HG02970 (cell line): ENCODE results near the gene AKAP12.
"Not testable (repeated sequence)": the region's sequence is repeated elsewhere in the genome, so short reads cannot be mapped to it uniquely, and the experiment has no call there.

Experiments used
- ATAC-seq: cut with Tn5 transposase; IDR thresholded peaks from one replicate; pipeline ENCODE4 v1.9.1; 2021; ENCODE audit warnings: mild to moderate bottlenecking, moderate library complexity, moderate number of reproducible peaks; ENCODE audit not compliant: unreplicated experiment, low FRiP score

The AKAP12 gene

DNA sequence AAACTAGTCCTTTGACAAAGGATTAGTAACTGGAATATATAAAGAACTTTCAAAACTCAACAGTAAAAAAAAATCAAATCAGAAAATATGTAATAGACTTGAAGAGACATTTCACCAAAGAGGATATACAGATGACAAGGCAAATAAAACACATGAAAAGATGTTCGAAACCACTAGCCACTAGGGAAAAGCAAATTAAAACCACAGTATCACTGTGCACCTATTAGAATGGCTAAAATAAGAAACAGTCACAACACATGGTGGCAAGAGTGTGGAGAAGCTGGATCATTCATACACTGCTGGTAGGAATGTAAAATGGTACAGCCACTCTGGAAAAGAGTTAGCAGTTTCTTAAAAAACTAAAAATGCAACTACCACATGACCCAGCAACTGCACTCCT is 136.7 kb downstream of the AKAP12 start:
- no peak for ATAC-seq

DNA sequence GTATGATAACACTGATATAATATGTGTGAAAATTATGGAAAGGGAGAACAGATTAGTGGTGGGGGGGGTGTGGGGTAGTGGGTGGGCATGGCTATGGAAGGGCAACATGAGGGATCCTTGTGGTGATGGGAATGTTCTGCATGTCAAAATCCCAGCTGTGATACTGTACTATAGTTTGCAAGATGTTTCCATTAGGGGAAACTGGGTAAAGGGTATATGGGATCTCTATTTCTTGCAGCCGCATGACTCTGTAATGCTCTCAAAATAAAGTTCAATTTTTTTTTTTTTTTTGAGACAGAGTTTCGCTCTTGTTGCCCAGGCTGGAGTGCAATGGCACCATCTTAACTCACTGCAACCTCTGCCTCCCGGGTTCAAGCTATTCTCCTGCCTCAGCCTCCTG is 137.3 kb downstream of the AKAP12 start:
- no peak for ATAC-seq

DNA sequence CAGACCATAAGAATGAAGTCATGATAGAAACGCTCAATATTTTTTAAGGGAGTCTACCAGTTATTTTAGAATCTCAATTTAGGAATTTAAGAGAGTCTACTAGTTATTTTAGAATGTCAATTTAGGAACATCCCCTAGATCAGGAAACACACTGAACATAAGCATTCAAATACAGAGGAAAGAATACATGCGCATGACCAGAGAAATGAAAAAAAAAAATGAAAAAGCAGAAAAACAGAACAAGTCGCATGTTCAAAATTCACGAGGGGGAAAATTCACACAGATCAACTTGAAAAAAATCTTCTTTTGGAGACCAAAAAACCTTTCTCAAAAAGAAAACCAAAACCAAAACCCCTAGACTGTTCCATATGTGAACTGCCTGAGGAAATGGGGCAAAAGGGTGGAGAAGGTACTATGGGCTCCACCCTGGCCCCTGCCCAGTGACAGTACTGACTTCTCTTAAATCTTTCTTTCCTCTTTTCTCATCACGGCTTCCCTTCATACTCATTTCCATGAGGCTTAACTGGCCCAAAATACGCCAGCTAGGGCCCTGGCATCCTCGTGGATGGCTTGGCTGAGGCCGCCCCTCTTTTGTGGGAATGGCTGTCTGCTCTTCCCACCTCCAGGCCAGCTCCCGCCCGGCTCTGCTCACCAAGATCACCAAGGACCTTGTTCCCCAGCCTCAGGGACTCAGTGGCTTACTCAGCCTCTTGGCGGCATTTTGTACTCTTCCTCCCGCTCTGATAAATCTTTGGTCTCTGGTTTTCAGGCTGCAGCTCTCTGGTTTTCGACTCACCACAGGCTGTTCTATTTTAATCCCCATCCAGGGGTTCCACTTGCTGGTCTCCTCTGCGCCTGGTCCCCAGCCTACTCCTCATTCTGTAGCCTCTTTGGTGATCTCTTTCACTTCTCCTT is 140.4 kb downstream of the AKAP12 start:
- ATAC-seq = no peak

DNA sequence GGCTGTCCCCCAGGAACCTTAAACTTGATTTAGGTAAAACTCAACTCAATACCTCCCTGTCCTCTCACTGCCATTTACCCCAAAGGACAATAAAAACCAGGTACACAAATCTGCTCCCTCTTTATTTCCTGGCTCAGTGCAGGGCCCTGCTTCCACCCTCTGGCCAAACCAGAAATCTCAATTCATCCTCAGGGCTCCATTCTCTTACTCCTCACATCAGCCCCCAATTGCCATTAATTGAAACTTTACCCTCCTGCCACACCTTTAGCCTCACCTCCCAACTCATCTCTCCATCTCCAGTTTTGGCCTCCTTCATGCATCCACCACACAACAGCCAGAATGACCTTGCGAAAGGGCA is 141.1 kb downstream of the AKAP12 start:
- ATAC-seq = no peak

DNA sequence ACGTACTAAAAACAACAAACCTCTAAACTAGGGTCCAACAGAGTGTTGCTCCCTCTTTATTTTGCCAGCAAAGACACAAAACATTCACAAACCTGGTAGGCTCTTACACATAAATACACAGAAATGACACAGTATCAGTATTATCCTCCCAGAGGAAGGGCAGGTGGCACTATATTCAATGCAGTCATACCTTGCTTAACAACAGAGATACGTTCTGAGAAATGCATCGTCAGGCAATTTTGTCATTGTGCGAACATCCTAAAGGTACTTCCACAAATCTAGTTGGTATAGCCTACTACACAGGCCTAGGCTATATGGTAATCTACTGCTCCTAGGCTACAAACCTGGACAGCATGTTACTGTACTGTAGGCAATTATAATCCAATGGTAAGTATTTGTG is 142.0 kb downstream of the AKAP12 start:
- ATAC-seq = no peak

DNA sequence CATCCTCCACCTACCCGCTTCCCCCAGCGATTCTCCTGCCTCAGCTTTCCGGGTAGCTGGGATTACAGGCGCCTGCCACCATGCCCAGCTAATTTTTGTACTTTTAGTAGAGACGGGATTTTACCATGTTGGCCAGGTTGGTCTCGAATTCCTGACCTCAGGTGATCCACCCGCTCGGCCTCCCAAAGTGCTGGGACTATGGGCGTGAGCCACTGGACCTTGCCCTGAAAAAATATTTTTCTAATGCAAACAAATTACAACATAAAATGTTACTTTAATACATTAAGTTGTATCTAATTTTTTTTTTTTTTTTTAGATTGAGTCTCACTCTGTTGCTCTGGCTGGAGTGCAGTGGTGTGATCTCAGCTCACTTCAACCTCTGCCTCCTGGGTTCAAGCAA is 142.9 kb downstream of the AKAP12 start:
- ATAC-seq = not testable (repeated sequence)

DNA sequence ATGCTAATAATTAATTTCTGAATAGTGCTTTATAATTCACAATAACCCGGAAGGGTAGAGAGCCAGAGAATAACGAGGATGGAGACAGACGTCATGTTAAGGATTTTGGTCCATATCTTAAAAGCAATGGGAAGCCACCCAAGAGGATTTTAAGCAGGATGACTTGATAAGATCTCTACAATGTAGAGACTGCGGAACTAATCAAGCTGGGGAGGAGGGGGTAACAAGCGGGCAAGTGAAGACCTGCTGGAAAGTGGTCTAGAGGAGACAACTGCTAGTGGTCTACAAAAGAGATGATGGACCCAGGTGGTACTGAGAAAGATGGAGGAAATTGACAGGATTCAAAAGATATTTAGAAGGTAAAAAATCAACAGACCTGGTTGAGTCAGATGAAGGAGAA is 144.4 kb downstream of the AKAP12 start:
- ATAC-seq = no peak

DNA sequence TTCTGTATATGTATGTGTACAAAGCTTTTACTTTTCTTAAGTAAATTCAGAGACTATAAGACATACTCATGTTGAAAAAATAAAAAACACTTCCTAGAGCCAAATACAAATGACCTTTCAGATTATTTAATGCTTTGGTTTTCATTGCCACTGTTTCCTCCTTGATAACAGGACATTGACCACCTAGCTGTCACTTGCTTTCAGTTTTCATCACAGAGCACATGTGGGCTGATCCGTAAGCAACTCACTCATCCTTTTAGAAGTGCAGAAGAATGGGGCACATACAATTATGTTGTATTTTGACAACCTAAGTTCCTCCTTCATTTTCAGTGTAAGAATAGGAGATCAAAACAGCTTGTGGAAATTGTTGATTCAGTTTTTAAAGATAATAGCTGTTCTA is 145.4 kb downstream of the AKAP12 start:
- ATAC-seq = no peak

DNA sequence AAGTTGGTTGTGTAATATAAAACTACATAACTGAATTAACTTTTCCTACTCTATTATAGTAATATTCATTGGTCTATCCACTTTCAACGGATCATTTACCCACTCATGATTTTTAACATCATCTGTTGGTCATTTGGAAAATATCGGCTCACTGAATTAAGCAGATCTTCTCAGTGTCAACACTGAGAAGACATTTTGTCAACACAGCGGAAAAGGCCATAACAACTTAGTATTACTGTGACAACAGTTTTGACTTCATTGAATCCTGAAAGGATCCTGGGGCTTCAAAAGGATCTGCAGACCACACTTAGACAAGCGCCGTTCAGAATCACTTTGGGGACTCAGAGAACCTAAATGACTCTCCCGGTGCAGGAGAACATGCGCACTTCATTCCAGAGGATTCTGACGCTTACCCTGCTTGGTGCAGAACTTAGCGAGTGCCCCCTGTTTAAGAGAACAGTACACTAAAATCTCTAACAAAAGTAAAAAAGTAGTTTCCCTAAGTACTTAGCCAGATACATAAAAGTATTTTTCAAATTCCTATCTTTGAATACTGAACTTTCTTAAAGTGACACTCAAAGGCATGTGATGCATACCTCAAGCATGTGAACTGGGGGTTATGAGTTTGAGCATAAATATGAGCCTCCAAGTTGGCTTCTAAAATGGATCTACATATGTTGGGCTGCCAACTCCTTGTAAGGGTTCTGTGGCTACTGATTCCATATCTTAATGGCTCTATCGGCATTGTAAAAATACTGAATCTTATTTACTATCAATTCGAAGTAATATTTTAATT is 147.6 kb downstream of the AKAP12 start:
- ATAC-seq = no peak

DNA sequence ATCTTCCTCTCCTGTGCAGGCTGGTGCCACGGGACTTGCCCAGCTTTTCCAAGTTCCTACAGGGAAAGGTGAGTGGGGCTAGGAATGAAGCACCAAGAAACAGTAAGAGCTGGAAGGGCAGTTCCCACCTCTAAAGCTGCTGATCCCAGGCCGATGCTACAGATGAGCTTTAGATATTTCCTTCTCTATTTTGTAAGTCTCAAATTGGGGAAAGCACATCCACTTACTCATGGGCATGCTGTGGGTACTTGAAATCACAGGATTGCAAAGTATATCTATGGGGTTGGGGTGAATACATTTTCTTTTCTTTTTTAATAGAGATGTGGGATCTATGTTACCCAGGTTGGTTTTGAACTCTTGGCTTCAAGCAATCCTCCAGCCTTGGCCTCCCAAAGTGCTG is 148.5 kb downstream of the AKAP12 start:
- ATAC-seq = no peak

DNA sequence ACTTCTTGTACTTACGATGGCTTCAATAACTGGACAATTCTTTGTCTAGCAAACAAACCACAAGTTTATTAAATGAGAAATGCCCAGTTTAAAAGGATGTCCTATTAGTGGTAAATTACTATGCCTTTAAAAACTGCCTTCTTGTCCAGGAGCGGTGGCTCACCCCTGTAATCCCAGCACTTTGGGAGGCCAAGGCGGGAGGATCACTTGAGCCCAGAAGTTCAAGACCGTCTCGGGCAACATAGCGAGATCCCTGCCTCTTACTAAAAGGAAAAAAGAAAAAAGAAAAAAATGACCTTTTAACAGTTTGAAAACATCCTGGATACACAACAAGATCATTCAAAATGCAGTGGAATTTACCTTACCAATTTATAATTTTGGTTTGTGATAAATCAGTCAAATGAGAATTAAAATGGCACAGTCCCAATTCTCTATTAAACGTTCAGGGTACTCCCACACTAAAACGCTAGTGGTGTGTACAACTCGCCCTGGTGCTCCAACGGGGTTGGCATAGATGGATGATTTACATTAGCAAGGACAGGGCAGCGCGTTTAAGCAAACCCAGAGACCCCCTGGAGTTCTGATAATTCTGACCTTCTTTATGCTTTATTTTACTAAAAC is 149.3 kb downstream of the AKAP12 start:
- ATAC-seq = no peak

DNA sequence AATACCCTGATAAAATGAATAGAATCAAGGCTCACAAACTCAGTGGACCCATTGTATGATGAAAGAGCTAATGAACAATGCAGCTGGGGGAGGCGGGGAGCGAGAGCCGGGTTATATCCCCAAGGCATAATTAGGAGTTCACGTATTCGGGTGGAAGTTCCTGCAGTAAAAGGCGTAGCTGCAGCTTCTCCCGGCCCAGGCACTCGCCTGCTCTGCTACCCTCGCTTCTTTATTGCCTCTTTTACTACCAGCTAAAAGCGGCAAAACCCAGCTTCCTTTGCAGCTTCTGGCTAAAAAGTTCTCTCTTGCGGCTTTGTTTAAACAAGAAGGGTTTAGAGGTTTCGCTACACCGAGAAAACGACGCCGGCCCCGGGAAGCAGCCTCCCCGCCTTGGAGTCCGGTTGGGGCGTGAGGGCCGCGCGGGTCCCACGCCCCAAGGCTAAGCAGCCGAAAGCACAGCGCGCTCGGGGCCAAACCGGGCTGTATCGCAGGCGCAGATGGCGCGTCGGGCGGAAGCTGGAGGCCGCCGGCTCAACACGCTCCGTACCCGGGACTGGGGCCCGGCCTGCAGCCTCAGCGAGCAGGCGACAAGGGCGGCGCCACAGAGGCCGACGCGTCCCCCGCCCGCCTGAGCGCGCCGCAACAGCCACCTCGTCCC is 150.0 kb downstream of the AKAP12 start:
- ATAC-seq = peak; percentile 59

DNA sequence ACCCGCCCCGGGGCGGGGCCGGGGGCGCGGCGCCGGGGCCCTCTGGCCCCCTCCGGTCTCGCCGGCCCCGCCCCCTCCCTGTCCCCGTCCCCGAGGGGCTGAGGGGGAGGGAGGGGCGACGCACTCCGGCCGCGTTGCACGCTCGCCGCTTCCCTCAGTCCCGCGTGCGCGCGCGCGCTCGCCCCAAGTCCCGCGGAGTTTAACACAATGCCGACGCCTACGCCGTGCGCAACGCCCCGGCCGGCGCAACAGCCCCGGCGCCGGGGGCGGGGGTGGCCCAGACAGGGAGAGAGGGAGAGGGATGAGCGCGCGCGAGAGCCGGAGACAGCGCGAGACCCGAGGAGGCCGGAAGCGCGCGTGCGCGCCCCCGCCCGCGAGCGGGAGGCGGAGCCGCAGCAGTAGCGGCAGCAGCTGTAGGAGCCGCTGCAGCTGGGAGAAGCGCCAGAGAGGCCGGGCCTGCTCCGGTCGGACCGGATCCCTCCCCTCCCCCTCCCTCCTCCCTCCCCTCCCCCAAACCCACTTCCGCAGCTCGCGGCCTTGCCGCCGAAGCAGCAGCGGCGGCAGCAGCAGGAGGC is 150.6 kb downstream of the AKAP12 start:
- peak; percentile 82 for ATAC-seq

DNA sequence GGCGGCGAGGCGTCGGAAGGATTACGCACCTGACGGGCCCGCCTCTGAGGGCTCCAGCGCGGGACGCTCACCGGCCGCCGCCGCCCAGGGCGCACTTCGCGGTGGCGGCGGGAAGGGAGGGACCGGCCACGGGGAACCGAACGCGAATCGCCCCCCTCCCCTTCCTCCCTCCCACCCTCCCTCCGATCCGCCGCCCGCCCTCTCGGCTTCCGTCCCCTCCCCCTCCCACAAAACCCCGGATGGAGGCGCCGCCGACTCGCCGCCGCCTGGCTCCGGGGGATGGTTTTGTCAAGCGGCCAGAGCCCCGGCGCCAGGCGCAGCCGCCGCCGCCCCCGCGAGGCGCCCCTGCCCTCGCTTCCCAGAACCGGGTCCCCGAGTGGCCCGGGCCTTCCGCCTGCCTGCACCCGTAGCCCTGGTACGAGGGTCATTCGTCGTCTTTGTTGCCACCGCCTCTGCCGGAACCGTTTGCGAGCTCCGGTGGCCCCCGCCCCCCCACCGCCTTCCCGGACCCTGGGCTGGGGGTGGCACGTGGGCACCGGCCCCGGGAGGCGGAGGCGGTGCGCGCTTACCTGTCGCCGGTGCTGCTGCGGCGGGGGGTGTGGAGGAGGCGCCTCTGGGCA is 151.2 kb downstream of the AKAP12 start:
- peak; percentile 23 for ATAC-seq

DNA sequence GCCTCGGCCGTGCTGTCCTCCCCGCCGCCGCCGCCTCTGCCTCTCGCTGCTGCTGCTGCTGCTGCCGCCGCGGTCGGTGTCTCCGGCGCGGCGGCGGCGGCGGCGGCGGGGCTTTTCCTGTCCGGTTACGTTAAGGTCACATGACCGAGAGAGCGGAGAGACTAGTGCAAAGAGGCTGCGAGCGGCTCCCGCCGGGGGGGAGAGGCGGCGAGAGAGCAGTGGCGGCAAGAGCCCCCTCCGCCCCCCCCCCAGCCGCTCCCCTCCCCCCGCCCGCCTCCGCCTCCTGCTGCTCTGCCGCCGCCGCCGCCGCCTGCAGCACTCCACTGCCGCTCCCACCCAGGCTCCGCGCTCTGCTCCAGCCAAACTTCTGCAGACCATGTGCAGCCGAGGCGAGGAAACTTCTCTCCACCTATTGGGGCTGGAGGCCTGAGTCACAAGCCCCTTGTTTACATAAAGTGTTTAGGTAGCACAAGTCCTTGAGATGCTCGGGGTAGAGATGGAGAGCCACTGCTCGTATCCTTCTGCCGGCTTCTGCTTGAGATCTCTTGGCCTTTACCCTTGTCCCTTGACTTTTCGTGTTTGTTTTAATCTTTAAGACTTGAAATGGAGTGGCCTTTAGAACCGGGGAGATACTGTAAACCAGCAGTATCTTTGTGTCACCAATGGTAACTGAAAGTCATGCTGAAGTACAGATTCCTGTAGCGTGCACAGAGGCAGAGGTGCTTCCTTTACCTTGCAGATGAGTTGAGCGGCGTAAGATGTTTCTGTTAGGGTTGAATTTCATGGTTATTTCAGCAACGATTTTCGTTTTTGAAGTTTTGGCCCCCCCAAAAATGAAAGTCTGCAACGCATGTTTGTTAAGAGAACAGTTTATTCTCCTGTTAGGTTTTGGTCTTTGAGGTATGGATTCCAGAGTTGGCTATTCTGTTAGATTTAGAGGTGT is 152.0 kb downstream of the AKAP12 start, which contains the start of gene ZBTB2:
Gene ZBTB2 (minus strand): TSS at position 89 of the 943 bp plus-strand sequence. CDS start 17,922 bp downstream, outside the sequence.
- ATAC-seq = peak; percentile 6

DNA sequence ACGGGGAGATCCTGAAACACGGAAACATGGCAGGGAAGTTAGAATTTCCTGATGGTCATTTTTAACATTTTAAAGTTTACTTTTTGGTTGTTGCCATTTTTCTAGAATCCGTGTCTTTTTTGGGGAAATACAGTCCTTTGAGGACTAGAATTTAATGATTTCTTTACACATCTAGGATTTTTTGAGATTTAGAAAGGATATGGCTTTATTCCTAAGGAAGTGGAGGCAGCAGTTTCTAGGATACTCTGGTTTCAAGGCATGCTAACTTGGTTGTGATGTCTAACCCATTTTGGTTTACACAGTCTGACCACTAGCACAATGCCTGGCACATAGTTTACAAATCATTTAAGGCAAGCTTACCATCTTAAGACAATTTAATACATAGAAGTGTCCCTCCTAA is 152.7 kb downstream of the AKAP12 start:
- no peak for ATAC-seq

DNA sequence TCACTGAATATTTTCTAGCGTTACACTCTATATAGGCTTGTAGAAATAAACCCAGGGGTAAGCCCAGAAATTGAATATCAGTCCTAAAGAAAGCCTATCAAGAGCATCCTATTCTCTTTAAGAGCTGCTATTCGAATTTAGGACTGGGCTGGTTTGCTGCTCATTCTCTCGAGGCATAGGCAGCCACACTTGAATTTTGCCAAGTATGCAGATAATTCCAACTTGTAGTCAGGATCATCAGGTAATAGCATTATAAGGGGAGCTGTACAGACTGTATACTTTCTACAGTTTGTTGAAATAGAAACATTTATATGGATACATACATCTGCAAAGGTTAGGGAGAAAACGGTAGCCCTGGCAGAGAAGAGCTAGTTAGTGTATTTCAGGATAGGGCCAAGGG is 153.6 kb downstream of the AKAP12 start:
- no peak for ATAC-seq

DNA sequence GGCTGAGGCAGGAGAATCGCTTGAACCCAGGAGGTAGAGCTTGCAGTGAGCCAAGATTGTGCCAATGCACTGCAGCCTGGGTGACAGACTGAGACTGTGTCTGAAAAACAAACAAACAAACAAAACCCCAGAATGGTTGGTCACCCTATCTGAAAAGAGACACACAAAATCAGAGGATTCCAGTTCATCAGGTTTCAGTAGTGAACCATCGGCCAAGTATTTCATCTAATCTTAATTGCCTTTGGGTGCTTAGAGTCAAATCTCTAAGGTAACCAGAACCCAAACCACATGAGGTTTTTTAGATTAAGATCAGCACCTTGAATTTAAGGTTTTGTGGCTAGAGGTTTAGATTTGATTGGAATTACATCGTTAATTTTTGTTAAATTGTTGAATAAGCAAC is 159.9 kb downstream of the AKAP12 start:
- no peak for ATAC-seq

DNA sequence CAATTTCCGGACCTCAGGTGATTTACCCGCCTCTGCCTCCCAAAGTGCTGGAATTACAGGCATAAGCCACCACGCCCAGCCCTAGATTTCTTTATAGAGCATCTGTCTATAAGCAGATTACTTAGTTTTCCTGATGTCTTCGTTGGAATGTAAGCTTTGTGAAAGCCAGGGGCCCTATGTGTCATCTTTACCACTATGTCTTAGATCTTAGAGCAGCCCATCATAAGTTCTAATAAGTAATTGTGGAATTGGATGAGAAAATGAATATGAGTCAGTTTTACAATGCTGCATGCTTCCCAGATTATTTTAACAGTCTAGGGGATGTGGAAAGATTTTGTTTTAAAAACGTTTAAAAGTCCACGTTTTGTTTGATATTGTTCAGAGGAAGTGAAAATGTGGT is 160.7 kb downstream of the AKAP12 start:
- no peak for ATAC-seq
